CD4-positive, alpha-beta T cell treated with Interferon gamma for 1 hour (primary cell): Measurements from ENCODE around the gene MMP11.
"Not testable (repeated sequence)": the region's sequence is repeated elsewhere in the genome, so short reads cannot be mapped to it uniquely, and the experiment has no call there.

Experiments
- DNase-seq: peaks from one replicate; pipeline ENCODE4 v3.0.0-alpha.2; 2020

Gene MMP11, protein sequence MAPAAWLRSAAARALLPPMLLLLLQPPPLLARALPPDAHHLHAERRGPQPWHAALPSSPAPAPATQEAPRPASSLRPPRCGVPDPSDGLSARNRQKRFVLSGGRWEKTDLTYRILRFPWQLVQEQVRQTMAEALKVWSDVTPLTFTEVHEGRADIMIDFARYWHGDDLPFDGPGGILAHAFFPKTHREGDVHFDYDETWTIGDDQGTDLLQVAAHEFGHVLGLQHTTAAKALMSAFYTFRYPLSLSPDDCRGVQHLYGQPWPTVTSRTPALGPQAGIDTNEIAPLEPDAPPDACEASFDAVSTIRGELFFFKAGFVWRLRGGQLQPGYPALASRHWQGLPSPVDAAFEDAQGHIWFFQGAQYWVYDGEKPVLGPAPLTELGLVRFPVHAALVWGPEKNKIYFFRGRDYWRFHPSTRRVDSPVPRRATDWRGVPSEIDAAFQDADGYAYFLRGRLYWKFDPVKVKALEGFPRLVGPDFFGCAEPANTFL

GRCh38 chr22:23772649-23773473, at the start of gene MMP11:
Gene MMP11 (plus strand): TSS chr22:23772849. CDS start chr22:23772871, 22 bp downstream.
- peak; percentile 52 for DNase-seq

DNA sequence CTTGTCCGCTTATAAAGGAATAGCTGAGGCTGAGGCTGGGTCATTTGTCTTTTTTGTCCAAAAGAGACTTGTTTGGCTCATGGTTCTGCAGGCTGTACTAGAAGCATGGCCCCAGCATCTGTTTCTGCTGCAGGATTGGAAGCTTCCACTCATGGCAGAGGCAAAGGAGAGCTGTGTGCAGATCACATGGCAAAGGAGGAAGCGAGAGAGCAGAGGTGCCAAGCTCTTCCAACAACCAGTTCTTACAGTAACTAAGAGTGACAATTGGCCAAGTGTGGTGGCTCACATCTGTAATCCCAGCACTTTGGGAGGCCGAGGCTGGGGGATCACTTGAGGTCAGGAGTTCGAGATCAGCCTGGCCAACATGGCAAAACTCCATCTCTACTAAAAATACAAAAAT, 44.5 kb upstream of the MMP11 start:
- DNase-seq, result not testable (repeated sequence)

GRCh38 chr22:23737696-23738095, 35.0 kb upstream of the MMP11 start:
- DNase-seq, result no peak

GRCh38 chr22:23742505-23743264, 30.0 kb upstream of the MMP11 start:
- DNase-seq, result no peak

DNA sequence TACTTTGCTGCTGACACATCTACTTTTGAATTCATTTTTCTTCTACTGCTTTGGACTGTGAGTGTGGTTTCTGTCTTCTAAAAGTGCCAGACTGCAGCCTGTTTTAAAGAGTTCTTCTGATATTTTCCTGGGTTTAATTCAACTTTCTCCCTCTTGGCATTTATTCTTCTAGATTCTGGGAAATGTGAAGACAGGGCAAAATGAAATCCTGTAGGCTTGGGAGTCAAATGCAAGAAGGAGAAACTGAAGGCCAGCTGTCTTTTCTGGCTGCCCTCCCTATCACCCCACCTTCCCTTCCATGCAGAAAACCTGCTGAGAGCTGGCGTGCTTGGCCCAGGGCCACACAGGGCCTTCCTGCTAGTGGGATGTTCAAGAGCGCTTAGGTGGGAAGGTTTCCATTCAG, 29.3 kb upstream of the MMP11 start:
- no peak for DNase-seq

DNA sequence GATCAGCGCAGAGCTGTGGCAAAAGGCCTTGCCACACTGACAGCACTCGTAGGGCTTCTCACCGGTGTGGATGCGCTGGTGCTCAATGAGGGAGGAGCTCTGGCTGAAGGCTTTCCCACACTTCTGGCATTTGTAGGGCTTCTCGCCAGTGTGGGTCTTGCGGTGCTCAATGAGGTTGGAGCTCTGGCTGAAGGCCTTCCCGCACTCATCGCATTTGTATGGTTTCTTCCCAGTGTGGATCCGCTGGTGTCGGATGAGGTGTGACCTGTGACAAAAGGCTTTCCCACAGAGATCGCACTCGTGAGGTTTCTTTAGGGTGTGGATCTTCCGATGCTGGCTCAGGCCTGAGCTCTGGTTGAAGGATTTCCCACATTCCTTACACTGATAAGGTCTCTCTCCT, 28.6 kb upstream of the MMP11 start:
- DNase-seq, result no peak

DNA sequence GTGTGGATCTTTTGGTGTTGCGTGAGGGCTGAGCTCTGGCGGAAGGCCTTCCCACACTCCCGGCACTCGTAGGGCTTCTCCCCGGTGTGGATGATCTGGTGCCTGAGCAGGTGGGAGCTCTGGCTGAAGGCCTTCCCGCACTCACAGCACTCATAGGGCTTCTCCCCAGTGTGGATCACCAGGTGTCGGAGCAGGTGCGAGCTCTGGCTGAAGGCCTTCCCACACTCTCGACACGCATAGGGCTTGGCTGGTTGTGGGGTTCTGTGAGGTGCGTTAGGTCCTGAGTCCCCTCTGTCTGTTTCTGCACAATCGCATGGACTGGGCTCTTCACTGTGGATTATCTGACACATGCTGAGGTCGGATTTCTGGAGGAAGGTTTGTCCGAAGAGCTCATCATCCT, 28.2 kb upstream of the MMP11 start:
- DNase-seq, result no peak

- DNase-seq, result no peak
Observed at GRCh38 chr22:23745791-23746190, 26.9 kb upstream of the MMP11 start.

DNA sequence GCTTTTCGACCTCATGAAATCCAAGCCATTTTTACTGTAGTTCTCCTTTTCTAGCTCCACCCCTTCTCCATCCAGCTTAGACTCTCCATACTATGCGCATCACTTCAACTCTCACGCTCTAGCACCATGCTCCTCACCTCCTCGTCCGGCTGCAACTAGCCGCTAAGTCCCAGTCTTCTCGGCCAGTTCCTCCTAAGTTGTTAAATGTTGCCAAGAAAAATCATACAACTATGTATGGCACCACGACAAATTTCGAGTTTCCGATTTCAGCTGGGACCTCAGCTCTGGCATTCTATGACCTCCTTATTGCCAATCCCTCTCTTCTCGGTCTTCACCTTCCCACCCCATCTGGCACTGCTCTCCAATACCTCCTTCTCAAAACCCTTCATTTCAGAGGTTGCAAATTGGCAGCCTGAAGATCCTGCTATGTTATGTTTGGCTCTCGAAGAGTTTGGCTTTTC, 22.8 kb upstream of the MMP11 start:
- DNase-seq, result no peak

GRCh38 chr22:23750367-23750713, 22.3 kb upstream of the MMP11 start:
- no peak for DNase-seq

DNA sequence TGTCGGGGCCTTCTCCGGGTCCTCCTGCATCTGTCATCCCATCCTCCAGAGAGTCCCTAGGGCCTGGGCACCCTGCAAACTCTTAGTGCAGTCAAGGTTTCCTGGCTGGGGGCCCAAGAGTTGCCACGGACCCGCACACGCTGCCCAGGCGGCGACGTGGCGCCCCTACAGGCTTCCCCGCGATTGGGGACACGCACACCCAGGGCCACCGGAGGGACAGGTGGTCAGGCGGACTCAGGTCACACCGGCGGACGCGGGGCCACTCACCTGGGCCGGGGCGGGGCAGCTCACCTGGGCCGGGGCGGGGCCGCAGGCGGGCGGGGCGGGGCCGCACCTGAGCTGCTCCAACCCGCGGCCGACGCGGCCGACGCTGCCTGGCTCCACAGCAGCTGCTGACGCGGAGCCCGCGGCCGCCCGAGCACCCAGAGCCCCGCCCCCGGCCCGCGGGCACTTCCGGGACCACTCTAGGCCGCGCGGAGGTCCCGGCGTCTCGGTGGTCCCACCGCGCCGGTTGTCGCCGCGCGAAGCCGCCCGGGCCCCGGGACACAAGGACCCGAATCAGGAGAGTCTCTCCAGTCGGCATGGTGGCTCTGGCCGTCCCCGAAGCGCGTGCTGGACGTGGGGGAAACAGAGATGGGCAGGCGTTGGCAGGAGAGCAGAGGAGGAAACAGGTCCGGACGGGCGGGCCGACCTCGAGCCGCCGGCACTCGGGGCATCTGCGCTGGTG, 21.8 kb upstream of the MMP11 start, which contains the start of gene ZNF70:
TSS of gene ZNF70 (minus strand) at position 399 of the 727 bp plus-strand sequence. CDS start 5,972 bp downstream, outside the sequence.
- DNase-seq, result peak; percentile 89

DNA sequence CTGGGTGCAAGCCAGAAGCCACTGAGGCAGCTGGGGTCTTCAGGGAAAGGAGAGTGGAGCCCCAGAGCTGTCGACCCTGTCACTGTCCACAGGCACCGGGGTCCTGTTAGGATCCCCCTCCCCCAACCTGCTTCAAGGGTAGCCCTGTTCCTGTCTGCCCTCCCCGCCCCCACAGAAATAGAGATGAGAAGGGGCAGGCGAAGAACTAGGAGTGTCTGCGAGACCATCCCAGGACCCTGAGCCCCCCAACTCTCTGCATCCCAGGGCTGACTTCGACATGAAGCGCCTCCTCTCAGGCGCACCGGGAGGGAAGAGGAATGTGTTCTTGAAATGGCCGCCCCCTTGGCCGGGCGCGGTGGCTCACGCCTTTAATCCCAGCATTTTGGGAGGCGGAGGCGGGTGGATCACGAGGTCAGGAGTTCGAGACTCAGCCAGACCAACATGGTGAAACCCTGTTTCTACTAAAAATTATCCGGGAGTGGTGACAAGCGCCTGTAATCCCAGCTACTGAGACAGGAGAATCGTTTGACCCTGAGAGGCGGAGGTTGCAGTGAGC, 21.1 kb upstream of the MMP11 start:
- DNase-seq, result no peak

- peak; percentile 78 for DNase-seq
Observed at GRCh38 chr22:23752090-23752691, 20.5 kb upstream of the MMP11 start.

DNA sequence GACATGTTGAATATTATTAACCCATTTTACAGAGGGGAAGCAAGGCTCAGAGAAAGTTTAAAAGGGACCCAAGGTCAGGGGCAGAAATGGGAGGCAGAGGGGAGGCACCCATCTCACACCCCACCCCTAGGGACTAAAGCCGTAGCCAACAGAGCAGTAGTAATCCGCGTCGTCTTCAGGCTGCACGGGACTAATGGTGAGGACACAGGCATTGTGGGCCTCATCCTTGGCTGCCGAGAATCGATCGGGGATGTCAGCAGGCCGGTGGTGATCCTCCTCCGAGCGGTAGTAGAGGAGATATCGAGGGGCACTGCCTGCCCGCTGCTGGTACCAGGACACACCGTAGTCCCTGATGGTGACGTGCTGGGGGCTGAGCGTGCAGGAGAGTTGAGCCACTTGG, 19.9 kb upstream of the MMP11 start:
- DNase-seq, result peak; percentile 16

DNA sequence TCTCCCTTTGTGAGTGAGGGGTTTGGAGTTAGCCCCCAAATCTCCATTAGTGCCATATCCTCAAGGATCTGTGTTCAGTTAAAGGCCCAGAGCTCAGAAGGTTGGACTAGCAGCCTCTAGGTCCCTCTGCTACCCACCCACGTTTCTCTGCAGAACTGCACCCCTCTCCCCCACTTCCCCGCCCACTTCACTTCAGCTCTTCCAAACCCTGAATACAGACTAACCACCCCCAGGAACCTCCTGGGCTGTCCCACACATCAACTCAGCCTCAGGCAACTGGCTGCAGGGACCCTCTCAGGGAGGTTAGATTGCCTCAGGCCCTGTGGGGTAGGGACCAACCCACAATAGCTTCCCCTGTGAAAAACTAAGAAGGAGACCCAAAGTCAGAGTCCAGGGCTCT, 19.3 kb upstream of the MMP11 start:
- DNase-seq, result no peak

DNA sequence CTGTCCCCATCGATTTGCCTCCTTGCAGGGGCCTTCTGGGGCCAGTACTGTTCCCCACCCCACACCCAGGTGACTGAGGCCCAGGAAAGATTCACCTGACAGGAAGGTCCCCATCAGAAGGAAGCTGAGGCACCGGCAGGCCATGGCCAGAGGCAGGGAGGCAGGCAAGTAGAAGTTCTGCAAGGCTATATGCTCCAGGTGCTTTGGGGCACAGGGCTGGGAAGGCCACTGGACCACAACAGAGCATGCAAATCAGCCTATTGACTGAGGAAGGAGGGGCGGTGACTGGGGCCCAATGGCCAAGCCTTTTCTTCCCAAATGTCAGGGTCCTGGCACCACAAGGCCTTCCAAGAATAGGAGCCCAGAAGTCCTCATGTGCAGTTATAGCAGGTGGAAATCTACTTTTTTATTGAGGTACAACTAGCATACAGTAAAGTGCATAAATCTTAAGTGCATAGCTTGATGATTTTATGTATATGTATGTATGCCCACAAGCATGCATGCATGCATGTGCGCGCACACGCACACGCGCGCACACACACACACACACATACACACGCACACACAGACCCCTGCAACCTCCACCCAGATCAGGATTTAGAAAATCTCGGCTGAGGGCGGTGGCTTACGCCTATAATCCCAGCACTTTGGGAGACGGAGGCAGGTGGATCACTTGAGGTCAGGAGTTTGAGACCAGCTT, 18.3 kb upstream of the MMP11 start, which contains the start of gene VPREB3:
TSS of gene VPREB3 (minus strand) at position 206 of the 700 bp plus-strand sequence. CDS start at position 144, 62 bp downstream.
- DNase-seq, result no peak

- no peak for DNase-seq
Observed at GRCh38 chr22:23754980-23755636, 17.5 kb upstream of the MMP11 start.

GRCh38 chr22:23755711-23756110, 16.9 kb upstream of the MMP11 start:
- no peak for DNase-seq

DNA sequence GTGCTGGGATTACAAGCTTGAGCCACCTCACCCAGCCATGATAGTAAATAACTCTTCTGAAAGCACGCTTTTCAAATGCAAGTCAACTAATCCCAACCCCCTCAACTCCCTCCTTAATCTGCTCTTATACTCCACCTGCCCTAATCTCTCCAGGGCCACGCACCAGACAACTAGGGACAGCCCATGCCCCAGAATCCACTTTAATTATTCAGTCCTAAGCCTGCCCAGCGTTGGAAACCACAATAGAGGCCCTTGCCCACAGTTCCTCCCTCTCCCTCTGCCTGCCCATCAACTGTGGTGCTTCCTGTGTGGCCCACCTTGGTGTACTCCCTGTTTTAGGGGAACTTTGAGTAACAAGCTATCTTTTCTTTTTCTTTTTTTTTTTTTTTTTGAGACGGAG, 15.8 kb upstream of the MMP11 start:
- DNase-seq, result no peak

DNA sequence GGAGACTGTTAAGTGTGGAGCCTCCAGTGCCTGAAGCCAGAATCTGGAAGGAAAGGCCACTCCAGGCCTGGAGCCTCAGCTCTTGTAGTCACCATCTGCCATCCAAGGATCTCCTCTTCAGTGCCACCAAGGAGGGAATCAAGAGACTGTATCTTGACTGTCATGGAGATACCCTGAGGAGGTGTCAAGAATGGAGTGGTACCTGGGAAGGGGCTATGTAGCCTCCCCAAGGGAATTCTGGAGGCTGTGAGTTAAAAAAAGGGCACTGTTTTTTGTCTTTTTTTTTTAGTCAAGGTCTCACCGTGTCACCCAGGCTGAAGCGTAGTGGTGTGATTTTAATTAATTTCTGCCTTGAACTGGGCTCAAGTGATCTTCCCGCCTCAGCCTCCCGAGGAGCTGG, 13.1 kb upstream of the MMP11 start:
- no peak for DNase-seq
